ENCODE measurements around the gene EIF5A2. TPM values are rescaled to one million over a fixed set of nuclear protein-coding genes. Genes with fewer than 3 reads are reported as not detected.
"Not testable (repeated sequence)": the region's sequence is repeated elsewhere in the genome, so short reads cannot be mapped to it uniquely, and the experiment has no call there.

EIF5A2 gene
- total RNA-seq, 1 donor from 2014 or later = 11.5 TPM

DNA sequence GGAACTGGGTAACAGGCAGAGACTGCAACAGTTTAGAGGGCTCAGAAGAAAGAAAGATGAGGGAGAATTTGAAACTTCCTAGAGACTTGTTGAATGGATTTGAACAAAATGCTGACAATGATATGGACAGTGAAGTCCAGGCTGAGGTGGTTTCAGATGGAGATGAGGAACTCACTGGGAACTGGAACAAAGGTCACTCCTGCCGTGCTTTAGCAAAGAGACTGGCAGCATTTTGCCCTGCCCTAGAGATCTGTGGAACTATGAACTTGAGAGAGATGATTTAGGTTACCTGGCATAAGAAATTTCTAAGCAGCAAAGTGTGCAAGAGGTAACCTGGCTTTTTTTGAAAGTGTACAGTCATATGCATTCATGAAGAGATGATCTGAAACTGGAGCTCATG lies 11.7 kb downstream of the EIF5A2 start:
- peak; percentile 12 for DNase-seq (ENCODE audit: low spot score)

DNA sequence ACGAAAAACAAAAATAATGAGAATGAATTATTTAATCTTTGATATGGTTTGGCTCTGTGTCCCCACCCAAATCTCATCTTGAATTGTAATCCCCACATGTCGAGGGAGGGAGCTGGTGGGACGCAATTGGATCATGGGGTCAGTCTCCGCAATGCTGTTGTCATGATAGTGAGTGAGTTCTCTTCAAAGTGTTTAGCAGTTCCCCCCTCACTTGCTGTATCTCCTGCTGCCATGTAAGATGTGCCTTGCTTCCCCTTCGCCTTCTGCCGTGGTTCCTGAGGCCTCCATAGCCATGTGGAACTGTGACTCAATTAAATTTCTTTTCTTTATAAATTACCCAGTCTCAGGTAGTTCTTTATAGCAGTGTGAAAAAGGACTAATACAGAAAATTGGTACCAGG lies 12.1 kb downstream of the EIF5A2 start:
- DNase-seq (ENCODE audit: low spot score) = not testable (repeated sequence)

DNA sequence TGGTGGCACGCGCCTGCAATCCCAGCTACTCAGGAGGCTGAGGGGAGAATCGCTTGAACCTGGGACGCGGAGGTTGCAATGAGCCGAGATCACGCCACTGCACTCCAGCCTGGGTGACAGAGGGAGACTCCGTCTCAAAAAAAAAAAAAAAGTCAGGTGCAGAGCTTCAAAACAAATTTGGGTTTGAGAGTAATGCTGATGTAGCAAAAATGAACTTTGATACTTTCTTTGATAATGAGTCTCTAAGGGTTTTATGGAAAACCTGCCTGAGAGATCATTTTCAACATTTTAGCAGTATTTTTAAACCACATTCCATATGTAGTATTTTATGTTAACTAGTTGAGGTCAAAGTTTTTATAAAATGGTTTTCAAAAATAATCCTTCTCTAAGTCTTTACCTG lies 14.5 kb downstream of the EIF5A2 start:
- DNase-seq (ENCODE audit: low spot score) = no peak

DNA sequence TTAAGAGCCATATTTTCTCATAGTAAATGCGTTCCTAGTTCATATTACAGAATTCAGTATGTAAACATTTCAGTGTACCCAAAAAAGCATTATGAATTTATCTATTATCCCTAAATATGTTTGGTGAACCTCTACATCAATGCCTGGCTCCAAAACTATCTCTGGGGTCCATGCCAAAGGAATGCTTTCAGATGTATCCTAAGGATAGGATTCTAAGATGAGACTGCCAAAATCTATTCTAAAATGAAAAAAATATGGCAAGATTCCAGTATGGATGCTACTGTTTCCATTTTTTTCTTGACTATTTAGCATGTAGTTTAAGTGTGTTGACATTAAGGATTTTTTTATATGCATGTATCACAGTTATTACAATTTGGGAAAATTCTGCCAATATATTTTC lies 18.8 kb downstream of the EIF5A2 start:
- no peak for DNase-seq (ENCODE audit: low spot score)

DNA sequence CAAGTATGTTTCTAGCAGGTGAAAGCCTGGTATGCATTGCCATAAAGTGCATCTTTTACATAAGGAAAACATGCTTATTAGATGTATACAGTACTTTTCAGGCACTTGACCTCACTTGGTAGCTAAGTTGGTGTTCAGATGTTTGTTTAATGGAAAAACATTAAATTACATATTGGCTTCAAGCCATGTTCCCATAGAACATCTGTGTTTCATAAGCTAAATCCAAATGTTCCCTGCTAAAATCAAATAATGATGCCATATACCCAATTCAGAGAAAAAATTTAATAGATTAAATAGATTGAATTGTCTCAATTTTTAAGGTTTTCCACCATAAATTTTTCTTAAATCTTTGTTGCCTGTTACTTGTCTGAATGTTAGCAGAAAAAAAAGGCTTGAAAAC lies 19.3 kb downstream of the EIF5A2 start:
- no peak for DNase-seq (ENCODE audit: low spot score)

DNA sequence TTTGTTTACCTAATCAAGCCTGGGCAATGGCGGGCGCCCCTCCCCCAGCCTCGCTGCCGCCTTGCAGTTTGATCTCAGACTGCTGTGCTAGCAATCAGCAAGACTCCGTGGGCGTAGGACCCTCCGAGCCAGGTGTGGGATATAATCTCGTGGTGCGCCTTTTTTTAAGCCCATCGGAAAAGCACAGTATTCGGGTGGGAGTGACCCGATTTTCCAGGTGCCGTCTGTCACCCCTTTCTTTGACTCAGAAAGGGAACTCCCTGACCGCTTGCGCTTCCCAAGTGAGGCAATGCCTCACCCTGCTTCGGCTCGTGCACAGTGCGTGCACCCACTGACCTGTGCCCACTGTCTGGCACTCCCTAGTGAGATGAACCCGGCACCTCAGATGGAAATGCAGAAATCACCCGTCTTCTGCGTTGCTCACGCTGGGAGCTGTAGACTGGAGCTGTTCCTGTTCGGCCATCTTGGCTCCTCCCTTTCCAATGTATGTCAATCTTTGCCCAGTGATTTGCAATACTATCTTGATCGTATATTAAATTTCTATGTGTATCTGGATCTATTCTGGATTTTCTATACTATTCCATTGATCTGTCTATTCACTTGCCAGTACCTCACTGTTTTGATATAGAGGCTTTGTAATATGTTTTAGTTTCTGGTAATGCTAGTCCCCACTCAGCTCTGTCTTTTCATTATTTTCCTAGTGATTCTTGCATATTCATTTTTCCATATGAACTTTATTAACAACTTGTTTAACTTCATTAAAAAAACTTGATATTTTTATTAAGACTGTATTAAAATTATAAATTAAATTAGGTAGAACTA lies 24.1 kb downstream of the EIF5A2 start:
- not testable (repeated sequence) for DNase-seq (ENCODE audit: low spot score)

DNA sequence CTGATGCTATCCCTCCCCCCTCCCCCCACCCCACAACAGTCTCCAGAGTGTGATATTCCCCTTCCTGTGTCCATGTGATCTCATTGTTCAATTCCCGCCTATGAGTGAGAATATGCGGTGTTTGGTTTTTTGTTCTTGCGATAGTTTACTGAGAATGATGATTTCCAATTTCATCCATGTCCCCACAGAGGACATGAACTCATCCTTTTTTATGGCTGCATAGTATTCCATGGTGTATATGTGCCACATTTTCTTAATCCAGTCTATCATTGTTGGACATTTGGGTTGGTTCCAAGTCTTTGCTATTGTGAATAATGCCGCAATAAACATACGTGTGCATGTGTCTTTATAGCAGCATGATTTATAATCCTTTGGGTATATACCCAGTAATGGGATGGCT lies 29.7 kb downstream of the EIF5A2 start:
- not testable (repeated sequence) for DNase-seq (ENCODE audit: low spot score)

DNA sequence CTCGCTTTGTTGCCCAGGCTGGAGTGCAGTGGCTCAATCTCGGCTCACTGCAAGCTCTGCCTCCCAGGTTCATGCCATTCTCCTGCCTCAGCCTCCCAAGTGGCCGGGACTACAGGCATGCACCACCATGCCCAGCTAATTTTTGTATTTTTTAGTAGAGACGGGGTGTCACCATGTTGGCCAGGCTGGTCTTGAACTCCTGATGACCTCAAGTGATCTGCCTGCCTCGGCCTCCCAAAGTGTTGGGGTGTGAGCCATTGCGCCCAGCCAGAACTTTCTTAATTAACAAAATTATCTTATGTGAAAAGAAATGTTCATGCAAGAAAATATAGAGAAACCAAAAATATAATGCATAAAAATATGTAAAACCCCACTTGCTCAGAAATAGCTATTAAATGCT lies 31.1 kb downstream of the EIF5A2 start:
- DNase-seq (ENCODE audit: low spot score) = not testable (repeated sequence)

DNA sequence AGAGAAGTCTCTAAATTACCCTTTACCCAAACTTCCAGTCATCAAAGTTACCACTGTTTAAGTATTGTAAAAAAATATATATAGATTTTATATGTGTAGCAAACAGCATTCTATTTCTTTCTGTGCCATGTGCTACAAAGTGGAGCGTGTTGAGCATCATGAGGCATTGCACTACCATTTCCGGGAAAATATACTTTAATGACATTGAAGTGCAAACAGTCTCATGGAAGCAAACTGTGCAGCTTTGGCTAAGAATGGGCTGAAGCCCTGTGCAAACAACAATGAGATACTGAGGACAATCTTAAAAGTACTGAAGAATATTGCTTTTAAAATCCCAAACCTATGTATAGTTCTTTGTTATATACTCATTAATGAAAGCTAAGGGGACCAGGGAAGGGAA lies 31.9 kb downstream of the EIF5A2 start:
- no peak for DNase-seq (ENCODE audit: low spot score)

DNA sequence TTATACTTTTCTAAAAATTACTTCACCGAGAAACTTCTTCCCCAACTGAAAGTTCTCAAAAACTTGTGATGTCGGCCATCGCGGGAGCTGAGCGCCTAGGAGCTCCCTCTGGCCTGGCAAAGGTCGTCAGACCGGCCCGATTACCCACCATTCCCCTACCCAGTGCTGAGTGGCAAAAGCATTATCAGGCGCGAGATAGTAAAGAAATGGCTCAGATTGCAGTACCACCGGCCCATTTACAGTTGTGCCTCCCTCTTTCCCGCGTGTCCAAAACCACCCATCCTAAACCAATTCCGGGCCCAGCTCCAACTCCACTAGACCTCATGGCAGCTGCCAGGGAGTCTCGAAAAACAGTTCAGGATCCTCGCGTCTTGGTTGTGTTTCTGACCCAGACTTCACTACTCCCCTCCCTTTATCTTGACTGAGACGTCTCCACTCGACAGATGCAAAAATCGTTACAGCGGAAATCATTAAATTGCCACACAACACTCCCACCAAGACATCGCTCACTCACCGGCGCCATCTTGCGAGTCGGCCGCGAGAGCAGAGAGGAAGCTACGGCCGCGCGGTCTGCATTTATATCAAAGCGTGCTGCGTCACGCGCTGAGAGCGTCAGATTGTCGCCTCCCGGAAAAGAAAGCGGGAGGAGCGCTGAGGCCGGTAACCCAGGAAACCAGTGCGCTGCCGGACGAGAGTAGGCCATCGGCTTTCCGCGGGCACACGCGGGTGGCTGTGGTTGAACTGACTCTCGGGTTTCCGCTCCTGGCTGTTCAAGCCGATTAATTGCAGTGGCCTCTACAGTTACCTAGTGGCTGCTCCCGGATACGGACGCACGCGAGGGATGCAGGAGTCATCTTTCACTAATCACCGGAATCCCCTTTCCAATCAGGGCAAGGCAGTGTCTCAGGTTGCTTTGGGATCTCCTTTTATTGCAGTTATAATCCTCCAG lies 38.5 kb downstream of the EIF5A2 start, which contains the start of gene RPL22L1:
TSS of gene RPL22L1 (minus strand) at position 551 of the 949 bp plus-strand sequence. CDS start at position 523, 28 bp downstream.
- peak; percentile 96 for DNase-seq (ENCODE audit: low spot score)

DNA sequence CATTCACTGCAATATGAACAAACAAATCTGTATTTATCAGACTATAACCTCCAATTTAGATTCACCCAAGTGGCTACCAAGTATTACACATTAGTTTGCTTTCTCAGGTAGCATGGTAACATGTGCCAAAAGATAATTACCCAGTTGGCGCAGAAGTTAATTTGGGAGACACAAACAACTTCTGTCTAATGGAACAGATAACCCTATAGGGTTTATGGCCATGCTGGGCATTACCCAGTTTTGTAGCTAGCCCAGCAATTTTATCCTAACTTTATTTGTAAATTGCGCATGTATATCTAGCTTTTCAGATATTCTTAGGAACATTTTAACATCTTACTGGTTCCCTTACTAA lies 39.2 kb downstream of the EIF5A2 start:
- no peak for DNase-seq (ENCODE audit: low spot score)

DNA sequence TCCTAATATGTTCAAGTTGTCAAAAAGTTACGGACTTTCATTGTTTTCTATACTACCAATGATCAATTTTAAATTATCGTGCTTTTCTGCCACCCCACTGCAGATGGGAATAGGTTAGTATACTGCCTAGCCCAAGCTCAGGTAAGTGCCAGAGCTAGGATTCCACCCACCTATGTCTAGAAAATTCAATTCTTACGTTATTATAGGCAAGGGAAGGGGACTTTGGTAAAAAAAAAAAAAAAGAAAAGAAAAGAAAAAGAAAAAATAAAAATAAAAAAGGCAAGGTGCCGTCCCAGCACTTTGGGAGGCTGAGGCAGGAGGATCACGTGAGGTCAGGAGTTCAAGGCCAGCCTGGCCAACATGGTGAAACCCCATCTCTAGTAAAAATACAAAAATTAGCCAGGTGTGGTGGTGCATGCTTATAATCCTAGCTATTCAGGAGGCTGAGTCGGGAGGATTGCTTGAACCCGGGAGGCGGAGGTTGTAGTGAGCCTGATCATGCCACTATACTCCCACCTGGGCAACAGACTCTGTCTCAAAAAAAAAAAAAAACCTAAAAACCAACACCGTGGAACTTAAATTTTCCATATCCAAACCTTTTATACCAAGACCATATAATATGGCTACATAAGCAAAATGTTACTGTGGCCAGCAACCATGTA lies 39.7 kb downstream of the EIF5A2 start:
- DNase-seq (ENCODE audit: low spot score) = no peak

DNA sequence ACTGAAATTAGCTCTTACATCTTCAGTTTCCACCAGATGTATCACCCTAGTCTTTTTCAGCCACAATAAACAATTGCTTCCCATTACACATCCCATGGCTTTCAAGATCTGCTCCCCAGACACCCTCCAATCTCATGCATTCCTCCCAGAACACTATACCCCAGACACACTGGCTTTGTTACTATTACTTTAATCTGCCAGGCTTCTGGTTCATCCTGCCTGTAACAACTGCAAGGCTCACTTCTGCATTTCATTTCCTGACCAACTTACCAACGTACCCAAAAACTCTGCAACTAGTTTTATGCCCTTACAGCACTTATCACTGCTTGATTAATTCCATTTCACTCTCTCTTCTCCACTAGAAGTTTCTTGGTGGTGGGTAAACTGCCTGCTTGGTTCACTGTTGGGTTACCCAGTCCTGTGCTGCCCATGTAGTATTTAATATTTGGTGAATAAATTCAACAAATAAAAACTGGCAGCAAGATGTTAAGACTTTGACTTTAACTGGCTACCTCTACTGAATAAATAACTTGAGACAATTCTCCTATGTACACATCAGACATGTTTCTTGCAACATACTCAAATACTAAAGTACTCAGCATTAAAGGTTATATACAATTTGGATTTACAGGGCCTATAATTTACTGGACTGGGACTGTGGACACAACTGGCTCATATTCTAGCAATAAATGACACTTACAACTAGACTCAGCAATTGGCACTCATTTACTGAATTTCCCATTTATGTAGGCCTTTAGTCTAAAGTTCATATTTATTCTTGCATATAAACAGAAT lies 41.1 kb downstream of the EIF5A2 start:
- no peak for DNase-seq (ENCODE audit: low spot score)

DNA sequence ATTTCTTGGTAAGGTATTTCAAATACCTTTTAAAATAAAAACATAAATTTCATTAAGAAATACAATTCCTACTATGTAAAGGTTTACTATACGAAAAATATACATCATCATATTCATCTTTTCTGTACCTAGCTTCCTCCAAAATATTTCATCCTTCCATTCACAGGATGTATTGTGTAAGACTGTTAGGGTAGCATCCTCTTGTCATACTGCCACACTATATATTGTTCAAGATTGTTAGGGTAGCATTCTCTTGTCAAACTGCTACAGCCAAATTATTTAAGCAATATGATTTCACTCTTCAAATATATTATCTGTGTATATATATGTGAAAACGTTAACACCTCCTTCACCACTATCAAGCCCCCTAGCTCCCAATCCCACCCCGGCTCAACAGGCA lies 41.9 kb downstream of the EIF5A2 start:
- no peak for DNase-seq (ENCODE audit: low spot score)

DNA sequence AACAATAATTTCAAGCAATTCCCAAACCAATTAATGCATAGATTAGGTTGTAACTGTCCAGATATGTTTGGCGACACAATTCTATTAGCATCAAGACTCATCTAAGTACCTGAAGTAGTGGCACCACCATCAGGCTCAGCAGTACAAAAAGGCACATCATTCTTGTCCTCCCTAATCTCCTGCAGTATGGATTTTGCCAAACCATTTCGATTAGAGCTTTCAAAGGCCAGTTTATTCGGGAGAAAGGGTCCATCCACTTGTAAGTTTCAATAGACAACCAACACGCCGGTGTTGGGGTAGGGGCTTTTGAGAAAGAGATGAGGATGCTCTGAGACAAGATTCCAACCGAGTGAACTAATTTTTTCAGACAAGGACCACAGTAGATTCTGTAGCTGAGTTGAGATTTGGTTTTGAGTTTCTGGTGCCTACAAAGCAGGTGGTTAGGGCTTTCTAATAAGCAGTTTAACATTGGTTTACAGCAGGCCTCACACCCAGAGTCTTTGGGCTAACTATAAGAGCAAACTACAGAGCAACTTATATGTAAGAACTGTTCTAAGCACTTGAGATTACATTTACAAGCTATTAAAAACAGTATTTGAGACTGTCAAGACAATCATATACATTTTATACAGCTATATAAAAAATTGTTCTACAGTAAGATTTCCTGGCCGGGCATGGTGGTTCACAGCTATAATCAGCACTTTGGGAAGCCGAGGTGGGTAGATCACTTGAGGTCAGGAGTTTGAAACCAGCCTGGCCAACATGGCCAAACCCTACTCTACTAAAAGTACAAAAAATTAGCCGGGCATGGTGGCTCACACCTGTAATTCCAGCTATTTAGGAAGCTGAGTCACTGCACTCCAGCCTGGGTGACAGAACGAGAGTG lies 43.0 kb downstream of the EIF5A2 start:
- no peak for DNase-seq (ENCODE audit: low spot score)

DNA sequence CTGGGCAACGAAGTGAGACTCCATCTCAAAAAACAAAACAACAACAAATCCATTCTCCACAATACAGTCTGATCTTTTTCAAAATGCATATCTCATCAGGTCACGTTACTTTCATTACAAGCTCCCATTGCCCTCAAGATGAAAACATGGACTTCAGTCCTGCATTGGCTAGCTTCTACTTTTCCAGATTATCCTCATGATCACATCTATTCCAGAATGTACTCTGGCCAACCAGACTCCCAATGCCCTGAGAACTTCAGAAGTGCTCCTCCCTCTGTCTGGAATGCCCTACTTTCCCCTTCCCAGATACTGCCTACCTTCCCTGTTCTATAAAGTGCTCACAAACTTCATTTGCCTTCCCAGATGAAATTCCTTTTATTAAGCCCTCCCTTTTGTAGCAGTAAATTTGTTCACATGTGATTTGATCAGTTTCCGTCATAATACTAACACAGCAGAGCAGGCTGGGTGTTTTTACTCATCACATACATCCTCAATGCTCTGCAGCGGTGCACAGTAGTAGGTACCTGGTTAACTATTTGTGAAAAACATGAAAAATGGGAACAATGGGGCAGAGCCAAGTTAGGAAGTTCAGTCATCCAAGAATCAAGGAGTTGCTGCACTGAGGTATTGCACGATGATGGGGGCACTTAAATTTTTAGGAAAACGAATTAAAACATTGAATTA lies 43.8 kb downstream of the EIF5A2 start:
- DNase-seq (ENCODE audit: low spot score) = no peak

DNA sequence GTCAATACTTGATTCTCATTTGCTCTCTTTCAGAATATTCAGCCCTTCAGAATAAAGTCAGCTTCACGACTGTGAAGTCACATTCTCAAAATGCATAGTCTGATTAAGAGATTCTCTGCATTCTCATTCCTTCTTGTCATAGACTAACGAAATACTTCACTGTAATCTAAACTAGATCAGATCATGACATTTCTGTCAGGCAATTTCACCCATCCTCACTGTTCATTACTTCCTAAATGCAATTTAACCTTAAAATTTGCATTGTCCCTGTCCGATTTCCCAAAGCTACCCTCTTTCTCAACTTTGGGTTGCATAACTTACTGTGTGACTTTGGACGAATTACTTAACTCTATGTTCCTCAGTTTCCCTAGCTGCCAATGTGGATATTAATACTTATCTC lies 44.6 kb downstream of the EIF5A2 start:
- no peak for DNase-seq (ENCODE audit: low spot score)

DNA sequence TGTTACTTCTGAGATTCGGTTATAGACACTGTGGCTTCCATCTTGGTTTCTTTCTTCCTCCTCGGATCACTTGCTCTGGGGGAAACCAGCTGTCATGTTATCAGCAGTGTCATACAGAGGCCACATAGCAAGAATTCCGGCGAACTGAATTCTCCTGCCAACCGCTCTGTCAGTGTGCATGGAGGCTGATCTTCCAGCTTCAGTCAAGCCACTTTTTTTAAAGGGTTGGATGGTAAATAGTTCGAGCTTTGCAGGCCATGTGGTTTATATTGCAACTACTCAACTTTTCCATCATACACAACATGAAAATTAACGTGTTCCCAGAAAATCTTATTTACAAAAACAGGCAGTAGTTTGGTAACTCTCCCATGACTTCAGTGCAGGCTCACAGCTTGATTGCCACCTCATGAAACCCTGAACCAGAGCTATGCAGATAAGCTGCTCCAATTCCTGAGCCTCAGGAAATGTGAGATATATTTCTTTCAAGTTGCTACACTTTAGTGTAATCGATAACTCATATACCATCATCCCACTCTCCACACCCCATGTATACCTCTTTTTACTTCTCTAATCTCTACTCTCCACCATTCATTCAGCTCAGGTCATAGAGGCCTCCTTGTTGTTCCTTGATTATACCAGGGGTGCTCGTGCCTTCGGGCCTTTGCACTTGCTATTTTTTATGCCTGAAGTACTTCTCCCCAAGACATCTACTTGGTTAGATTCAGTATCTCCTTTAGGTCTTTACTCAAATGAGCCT lies 45.6 kb downstream of the EIF5A2 start:
- DNase-seq (ENCODE audit: low spot score) = no peak

DNA sequence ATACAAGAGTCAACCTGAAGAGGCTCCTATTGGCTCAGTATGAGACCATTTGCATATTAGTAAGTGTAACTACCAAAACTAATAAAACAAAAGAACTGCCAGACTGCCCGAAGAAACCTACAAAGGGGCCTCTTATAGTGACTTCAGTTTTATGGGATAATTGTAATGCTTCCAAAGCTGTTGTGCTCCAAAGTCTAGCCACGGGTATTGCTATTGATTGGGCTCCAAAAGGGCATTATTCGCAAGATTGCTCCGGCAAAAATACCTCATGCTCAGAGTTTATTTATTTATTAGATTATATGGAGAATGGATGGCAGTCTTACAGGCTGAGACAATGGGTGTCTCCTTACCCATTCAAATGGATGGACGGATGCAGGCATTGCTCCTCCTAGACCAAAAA lies 49.8 kb downstream of the EIF5A2 start:
- DNase-seq (ENCODE audit: low spot score) = no peak

Data from mucosa of gallbladder (tissue), 1 donor.